Tibial nerve (tissue), 3 donors: ENCODE results near the gene SOCS1.

Source experiments
- CTCF ChIP-seq, 5 experiments: fragments of 200-600 bp in 3 of 5; fragments of 450-650 bp in 2 of 5; sonication (generic) in 3 of 5; IDR thresholded peaks; one replicate each; pipeline ENCODE4 v1.5.1; 2016 to 2019; ENCODE audit warnings: antibody characterized with exemption in 5 of 5, mild to moderate bottlenecking in 3 of 5, moderate library complexity in 2 of 5
- POLR2A ChIP-seq, 2 donors: fragments of 450-650 bp; IDR thresholded peaks; one replicate each; pipeline ENCODE4 v1.6.1; 2017; ENCODE audit warnings: antibody characterized with exemption in 2 of 2, mild to moderate bottlenecking in 2 of 2, moderate library complexity in 2 of 2

- no peak for TF ChIP-seq CTCF (IDR thresholded peaks at IDR 0.05)
- TF ChIP-seq POLR2A (IDR thresholded peaks at IDR 0.05): no peak
Measured at GRCh38 chr16:11283820-11284248, 27.8 kb upstream of the SOCS1 start.
